Measurements from ENCODE around the gene TMEM191B.
"Not testable (repeated sequence)": the region's sequence is repeated elsewhere in the genome, so short reads cannot be mapped to it uniquely, and the experiment has no call there.

The TMEM191B gene

GRCh38 chr22:18552839-18553597, 25.4 kb downstream of the TMEM191B start:
- CTCF ChIA-PET; POLR2A ChIA-PET; DNase-seq (ENCODE audit: extremely low spot score): not testable (repeated sequence)

GRCh38 chr22:18554280-18555256, 27.0 kb downstream of the TMEM191B start:
- POLR2A ChIA-PET; CTCF ChIA-PET; DNase-seq (ENCODE audit: extremely low spot score): not testable (repeated sequence)

GRCh38 chr22:18558516-18558915, 30.9 kb downstream of the TMEM191B start:
- DNase-seq (ENCODE audit: extremely low spot score); POLR2A ChIA-PET; CTCF ChIA-PET: not testable (repeated sequence)

GRCh38 chr22:18558939-18559338, 31.3 kb downstream of the TMEM191B start:
- POLR2A ChIA-PET; CTCF ChIA-PET; DNase-seq (ENCODE audit: extremely low spot score): not testable (repeated sequence)

- POLR2A ChIA-PET; DNase-seq (ENCODE audit: extremely low spot score); CTCF ChIA-PET: not testable (repeated sequence)
These were observed 32.7 kb downstream of the TMEM191B start for GRCh38 chr22:18560099-18560974.

- DNase-seq (ENCODE audit: extremely low spot score); CTCF ChIA-PET; POLR2A ChIA-PET: not testable (repeated sequence)
These were observed 43.1 kb downstream of the TMEM191B start for GRCh38 chr22:18570509-18571246.

- DNase-seq (ENCODE audit: extremely low spot score); POLR2A ChIA-PET; CTCF ChIA-PET: not testable (repeated sequence)
These were observed 46.0 kb downstream of the TMEM191B start for GRCh38 chr22:18573483-18574164.

- CTCF ChIA-PET; DNase-seq (ENCODE audit: extremely low spot score); POLR2A ChIA-PET: not testable (repeated sequence)
These were observed 47.0 kb downstream of the TMEM191B start for GRCh38 chr22:18574555-18574954.

- CTCF ChIA-PET; DNase-seq (ENCODE audit: extremely low spot score); POLR2A ChIA-PET: not testable (repeated sequence)
These were observed 48.1 kb downstream of the TMEM191B start for GRCh38 chr22:18575686-18576085.

- CTCF ChIA-PET; DNase-seq (ENCODE audit: extremely low spot score); POLR2A ChIA-PET: not testable (repeated sequence)
These were observed 49.7 kb downstream of the TMEM191B start for GRCh38 chr22:18577090-18577818.

GRCh38 chr22:18577847-18578246, 50.2 kb downstream of the TMEM191B start:
- DNase-seq (ENCODE audit: extremely low spot score); POLR2A ChIA-PET; CTCF ChIA-PET: not testable (repeated sequence)

Data from HEK293T (cell line).